ENCODE measurements around the gene ANP32B. TPM values are rescaled to one million over a fixed set of nuclear protein-coding genes. Genes with fewer than 3 reads are reported as not detected.
A peak's percentile ranks its signal among the peaks of the same experiment; 100 is the strongest.

The ANP32B gene
- total RNA-seq, 1 donor = 12.7 TPM

DNA sequence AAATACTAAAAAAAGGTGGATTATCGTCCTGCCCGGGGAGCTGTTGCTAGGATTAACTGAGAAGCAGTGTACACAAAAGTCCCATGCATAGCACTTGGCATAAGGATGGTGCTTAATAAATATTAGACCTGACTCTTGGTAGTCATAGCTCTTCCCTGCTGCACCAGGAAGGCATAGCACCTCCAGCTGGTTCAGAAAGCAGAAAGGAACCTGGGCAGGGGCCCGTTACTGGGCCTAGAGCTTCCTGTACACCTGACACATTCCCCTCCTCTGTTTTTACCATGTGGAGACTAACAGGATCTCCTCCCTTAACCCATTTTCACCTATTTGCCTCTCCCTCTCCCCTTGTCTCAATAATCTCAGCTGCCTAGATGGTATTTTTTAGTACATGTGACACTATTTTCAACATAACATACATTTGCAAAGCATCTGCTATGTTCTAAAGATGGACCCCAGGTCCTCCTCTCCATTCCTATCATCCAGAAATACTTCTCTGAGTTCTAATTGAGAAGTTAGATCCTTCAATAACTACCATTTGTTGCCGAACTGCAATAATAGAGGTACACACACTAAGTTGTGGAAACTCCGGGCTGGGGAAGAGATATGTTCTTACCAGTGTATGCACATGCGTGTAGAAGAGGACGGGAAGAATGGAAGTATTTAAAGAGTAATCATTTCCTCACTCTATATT, 3.2 kb upstream of the ANP32B start:
- no peak overlapping the region for H3K4me2 ChIP-seq (ENCODE audit: insufficient read depth, low read length)

GRCh38 chr9:97980479-97980803, 2.7 kb upstream of the ANP32B start:
- no peak for DNase-seq (ENCODE audit: insufficient read length, low spot score, missing footprints)

More for the DNA sequence above, 3.2 kb upstream of the ANP32B start:
- Histone ChIP-seq H3K4me3 (ENCODE audit: insufficient read depth, low read length) (no peak overlapping the region), H3K36me3 (ENCODE audit: insufficient read depth, low read length) (no peaks in the 10 kb centered on the region), H3K4me1 (ENCODE audit: insufficient read depth, low read length) (peaks cover under 1% of the 10 kb centered on the region), H3K27ac (ENCODE audit: low read depth, low read length) (no peak overlapping the region), H4K20me1 (ENCODE audit: insufficient read depth, low read length) (no peaks in the 10 kb centered on the region), H3K27me3 (ENCODE audit: insufficient read depth, low read length) (no peaks in the 10 kb centered on the region), H2AFZ (ENCODE audit: low read length) (no peak overlapping the region), H3K79me2 (ENCODE audit: insufficient read depth, low read length) (peaks cover 18% of the 10 kb centered on the region), H3K9me3 (ENCODE audit: low read depth, low read length) (no peaks in the 10 kb centered on the region)
- no peak for DNase-seq (ENCODE audit: insufficient read length, low spot score, missing footprints)
- TF ChIP-seq CTCF (IDR thresholded peaks at IDR 0.05; ENCODE audit: extremely low read depth, low read depth, low read length) = no peak

GRCh38 chr9:97980918-97981845, 2.0 kb upstream of the ANP32B start:
- DNase-seq (ENCODE audit: insufficient read length, low spot score, missing footprints) = peak; percentile 73
- no peak overlapping the region for H3K27ac ChIP-seq (ENCODE audit: low read depth, low read length)
- H3K36me3 ChIP-seq (ENCODE audit: insufficient read depth, low read length) = no peaks in the 10 kb centered on the region
- no peak for TF ChIP-seq CTCF (IDR thresholded peaks at IDR 0.05; ENCODE audit: extremely low read depth, low read depth, low read length)
- peaks cover 9% of the 10 kb centered on the region for H3K4me1 ChIP-seq (ENCODE audit: insufficient read depth, low read length)
- no peak overlapping the region for H3K4me2 ChIP-seq (ENCODE audit: insufficient read depth, low read length)
- H2AFZ ChIP-seq (ENCODE audit: low read length) = no peak overlapping the region
- H3K4me3 ChIP-seq (ENCODE audit: insufficient read depth, low read length) = no peak overlapping the region
- peaks cover 4% of the 10 kb centered on the region for H4K20me1 ChIP-seq (ENCODE audit: insufficient read depth, low read length)
- H3K9me3 ChIP-seq (ENCODE audit: low read depth, low read length) = no peaks in the 10 kb centered on the region
- peaks cover 30% of the 10 kb centered on the region for H3K79me2 ChIP-seq (ENCODE audit: insufficient read depth, low read length)
- no peaks in the 10 kb centered on the region for H3K27me3 ChIP-seq (ENCODE audit: insufficient read depth, low read length)

More at GRCh38 chr9:97980479-97980803, 2.7 kb upstream of the ANP32B start:
- H3K27ac ChIP-seq (ENCODE audit: low read depth, low read length) = no peak overlapping the region
- H3K36me3 ChIP-seq (ENCODE audit: insufficient read depth, low read length) = no peaks in the 10 kb centered on the region
- no peak for TF ChIP-seq CTCF (IDR thresholded peaks at IDR 0.05; ENCODE audit: extremely low read depth, low read depth, low read length)
- no peak overlapping the region for H3K4me3 ChIP-seq (ENCODE audit: insufficient read depth, low read length)
- H4K20me1 ChIP-seq (ENCODE audit: insufficient read depth, low read length) = peaks cover 3% of the 10 kb centered on the region
- no peaks in the 10 kb centered on the region for H3K9me3 ChIP-seq (ENCODE audit: low read depth, low read length)
- H3K27me3 ChIP-seq (ENCODE audit: insufficient read depth, low read length) = no peaks in the 10 kb centered on the region
- H3K79me2 ChIP-seq (ENCODE audit: insufficient read depth, low read length) = peaks cover 23% of the 10 kb centered on the region
- peaks cover 5% of the 10 kb centered on the region for H3K4me1 ChIP-seq (ENCODE audit: insufficient read depth, low read length)
- no peak overlapping the region for H3K4me2 ChIP-seq (ENCODE audit: insufficient read depth, low read length)
- no peak overlapping the region for H2AFZ ChIP-seq (ENCODE audit: low read length)
